ENCODE results near the gene PCNT.
"Not testable (repeated sequence)": the region's sequence is repeated elsewhere in the genome, so short reads cannot be mapped to it uniquely, and the experiment has no call there.

Gene PCNT

DNA sequence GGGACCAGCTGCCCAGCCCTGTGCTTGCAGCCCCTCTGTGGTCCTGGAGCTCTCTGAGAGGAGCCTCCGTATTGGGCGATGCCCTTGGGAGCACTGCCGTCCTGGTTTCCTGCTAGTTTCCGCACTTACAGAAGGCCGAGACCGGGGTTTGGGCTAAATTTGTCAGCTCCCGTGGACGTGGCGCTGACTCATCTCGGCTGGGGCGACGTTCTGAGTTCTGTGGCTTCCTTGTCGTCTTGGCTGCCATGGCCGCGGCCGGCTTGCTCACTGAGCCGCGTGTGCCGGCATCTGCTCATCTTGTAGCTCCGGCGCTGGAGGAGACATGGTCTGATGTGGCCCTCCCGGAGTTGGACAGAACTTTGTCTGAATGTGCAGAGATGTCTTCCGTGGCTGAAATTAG lies 64.9 kb downstream of the PCNT start:
- DNase-seq: no peak

DNA sequence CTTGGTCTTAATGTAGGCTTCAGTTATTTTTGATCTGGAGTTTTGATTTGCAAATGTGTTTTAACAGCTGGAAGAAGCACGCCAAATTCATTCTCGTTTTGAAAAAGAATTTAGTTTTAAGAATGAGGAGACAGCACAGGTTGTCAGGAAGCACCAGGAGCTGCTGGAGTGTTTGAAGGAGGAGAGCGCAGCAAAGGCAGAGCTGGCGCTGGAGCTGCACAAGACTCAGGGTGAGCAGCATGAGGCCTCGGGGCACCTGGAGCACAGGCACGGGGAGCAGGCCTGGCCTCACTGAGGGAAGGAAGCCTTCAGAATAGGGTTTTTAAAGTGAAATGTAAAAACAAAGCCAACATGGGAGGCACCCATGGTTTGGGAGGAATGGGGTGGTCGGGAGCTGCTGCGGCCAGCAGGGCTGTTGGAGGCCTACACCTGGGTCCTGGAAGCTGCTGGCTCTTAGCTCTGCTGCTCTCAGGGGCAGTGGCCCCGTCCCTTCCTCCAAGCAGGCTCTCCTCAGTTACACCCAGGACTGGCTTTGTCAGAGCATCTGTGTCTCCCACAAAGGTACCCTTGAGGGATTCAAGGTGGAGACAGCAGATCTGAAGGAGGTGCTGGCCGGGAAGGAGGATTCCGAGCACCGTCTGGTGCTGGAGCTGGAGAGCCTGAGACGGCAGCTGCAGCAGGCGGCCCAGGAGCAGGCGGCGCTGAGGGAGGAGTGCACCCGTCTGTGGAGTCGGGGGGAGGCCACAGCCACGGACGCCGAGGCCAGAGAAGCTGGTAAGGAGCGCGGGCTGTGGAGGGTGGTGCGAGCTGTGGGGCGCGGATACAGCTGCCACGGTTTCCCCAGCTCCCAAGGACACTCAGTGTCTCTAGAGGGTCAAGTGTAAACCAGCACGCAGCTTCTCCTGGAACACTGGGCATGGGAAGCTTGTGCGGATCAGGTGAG lies 66.9 kb downstream of the PCNT start:
- DNase-seq: no peak

DNA sequence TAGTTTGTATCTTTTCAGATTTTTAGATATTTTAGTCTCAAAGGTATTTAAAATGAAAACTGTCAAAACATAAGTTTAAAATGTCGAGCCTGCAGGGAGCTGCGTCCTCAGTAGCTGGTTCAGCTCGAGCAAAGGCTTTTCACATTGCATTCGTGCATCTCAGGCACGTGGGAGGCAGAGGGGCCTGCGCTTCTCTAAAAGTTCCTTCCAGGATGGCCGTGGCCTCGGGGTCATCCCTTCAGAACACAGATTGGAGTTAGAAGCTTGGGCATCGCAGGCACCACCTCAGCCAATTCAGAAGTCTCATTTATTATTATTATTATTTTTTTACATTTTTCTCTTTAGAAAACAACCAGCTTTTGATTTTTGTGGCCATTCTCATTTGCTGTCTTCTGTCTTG lies 67.8 kb downstream of the PCNT start:
- no peak for DNase-seq

GRCh38 chr21:46392921-46393320 lies 69.0 kb downstream of the PCNT start:
- no peak for DNase-seq

GRCh38 chr21:46393451-46393940 lies 69.5 kb downstream of the PCNT start:
- no peak for DNase-seq

- no peak for DNase-seq
Observed at GRCh38 chr21:46393941-46394594, 70.1 kb downstream of the PCNT start.

- DNase-seq: no peak
Observed at GRCh38 chr21:46394595-46395104, 70.7 kb downstream of the PCNT start.

GRCh38 chr21:46397211-46397905 lies 73.4 kb downstream of the PCNT start:
- no peak for DNase-seq

- DNase-seq: no peak
Observed at GRCh38 chr21:46397993-46398392, 74.0 kb downstream of the PCNT start.

DNA sequence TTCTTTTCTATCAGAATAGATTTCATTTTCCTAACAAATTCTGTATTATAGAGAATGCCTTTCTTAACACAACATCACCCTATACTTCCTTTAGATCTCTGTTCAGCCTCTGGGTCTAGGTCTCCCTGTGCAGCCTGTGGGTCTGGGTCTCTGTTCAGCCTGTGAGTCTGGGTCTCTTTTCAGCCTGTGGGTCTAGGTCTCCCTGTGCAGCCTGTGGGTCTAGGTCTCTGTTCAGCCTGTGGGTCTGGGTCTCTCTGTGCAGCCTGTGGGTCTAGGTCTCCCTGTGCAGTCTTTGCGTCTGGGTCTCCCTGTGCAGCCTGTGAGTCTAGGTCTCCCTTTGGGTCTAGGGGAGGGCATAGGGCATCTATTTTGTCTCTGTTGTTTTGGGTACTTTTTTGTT lies 75.2 kb downstream of the PCNT start:
- no peak for DNase-seq

DNA sequence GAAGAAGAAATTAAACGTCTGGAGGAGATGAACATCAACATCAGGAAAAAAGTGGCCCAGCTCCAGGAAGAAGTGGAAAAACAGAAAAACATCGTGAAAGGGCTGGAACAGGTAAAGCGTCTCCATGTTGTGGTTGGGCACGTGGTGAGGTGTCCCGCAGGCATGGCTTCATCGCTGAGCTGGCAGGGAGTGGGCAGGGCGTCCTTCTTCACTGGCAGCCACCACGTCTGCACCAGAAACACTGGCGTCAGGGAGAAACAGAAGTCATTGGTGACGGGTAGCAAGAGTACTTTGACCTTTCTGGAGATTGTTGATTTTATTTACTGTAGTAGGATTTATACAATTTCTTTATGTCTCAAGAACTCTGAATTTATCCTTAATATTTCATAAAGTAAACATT lies 75.7 kb downstream of the PCNT start:
- DNase-seq: no peak

DNA sequence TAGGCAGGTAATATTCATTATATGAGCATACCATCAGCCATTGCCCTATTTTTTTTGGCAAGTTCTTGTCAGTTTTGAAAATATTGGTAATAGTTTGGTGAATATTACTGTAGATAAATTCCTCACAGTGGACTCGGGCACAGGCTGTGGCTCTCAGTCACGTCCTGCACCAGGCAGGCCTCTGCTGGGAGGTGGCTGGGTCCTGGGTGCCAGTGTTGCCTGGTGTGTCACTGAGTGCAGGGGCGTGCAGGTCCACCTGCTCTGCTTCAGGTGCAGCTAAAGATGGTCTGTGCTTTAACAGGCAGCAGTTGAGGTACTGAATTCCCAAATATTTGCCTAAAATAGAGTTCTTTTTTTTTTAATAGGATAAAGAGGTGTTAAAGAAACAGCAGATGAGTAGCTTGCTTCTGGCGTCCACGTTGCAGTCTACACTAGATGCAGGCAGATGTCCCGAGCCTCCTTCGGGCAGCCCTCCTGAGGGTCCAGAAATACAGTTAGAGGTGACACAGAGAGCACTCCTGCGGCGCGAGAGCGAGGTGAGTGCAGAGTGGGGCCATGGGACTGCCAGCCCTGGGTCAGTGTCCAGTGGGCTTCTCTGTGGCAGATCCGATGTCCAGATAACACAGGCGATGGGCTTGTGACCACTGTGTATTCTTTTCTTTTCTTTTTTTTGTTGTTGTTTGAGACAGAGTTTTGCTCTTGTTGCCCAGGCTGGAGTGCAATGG lies 77.4 kb downstream of the PCNT start:
- DNase-seq: no peak

DNA sequence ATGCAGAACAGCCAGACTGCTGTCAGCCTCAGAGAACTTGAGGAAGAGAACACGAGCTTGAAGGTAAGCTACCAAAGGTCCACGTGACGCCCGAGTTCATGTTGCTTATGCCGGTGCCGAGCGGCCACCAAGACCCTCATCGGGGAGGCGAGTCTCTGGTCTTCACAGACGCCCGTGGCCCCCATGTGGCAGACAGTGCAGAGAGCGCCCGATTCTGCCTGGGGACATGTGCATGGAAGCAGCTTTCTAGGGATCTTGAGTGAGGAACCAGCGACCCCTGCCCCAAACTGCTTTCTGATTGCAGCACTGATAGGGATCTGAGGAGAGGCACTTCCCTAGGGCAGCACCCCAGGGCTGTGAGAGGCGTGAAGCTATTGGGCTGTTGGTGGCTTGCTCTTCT lies 78.5 kb downstream of the PCNT start:
- DNase-seq: no peak

GRCh38 chr21:46403234-46403811 lies 79.4 kb downstream of the PCNT start:
- DNase-seq: not testable (repeated sequence)

DNA sequence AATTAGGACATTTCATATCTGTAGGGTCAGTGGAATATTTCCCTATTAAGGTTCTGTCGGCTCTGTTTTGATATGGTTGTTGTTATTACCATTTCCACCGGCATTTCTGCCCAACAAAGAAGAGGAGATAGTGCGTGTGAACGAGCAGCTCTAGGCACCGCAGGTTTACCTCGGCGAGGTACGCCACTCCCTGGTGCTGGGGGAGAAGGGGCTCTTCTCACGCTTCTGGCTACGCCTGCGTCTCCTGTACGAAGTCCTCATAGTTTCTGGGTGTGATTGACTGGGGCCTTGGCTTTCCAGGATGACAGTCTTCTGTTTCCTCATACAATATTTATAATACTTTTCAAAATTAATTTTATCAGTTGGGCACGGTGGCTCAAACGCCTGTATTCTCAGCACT lies 80.3 kb downstream of the PCNT start:
- DNase-seq: no peak

DNA sequence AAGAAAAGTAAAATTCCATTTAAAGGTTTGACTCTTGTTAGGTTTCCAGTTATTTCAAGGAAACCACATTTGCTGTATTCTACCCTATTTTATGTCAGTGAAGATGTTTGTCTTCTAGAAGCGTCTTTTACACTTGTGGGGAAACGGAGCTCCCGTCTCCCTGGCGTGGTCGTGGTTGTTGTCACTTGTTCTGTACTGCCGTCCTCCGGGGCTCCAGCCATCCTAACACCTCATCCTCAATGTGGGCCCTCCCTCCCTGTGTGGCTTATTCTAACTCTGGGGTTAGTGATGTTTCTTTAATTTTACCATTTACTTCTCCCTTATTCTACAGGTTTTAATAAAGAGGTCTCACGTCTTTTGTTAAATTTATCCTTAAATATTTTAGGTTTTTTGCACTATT lies 82.0 kb downstream of the PCNT start:
- no peak for DNase-seq

GRCh38 chr21:46409641-46410406 lies 85.9 kb downstream of the PCNT start:
- DNase-seq: no peak

- no peak for DNase-seq
Observed at GRCh38 chr21:46410516-46410915, 86.6 kb downstream of the PCNT start.

DNA sequence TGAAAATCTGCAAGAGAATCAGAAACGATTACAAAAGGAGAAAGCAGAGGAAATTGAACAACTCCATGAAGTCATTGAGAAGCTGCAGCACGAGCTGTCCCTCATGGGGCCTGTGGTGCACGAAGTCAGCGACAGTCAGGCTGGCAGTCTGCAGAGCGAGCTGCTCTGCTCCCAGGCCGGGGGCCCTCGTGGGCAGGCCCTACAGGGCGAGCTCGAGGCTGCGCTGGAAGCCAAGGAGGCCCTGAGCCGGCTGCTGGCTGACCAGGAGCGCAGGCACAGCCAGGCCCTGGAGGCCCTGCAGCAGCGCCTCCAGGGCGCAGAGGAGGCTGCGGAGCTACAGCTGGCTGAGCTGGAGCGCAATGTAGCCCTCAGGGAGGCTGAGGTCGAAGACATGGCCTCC lies 87.3 kb downstream of the PCNT start:
- no peak for DNase-seq

DNA sequence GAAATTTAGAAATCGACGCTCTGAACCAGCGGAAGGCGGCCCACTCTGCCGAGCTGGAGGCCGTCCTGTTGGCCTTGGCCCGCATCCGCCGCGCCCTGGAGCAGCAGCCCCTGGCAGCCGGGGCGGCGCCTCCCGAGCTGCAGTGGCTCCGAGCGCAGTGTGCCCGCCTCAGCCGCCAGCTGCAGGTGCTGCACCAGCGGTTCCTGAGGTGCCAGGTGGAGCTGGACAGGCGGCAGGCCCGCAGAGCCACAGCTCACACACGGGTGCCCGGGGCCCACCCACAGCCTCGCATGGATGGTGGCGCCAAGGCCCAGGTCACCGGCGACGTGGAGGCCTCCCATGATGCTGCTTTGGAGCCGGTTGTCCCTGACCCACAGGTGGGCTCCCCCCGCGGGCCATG lies 87.7 kb downstream of the PCNT start:
- no peak for DNase-seq
